ENCODE data around the gene TAB2. TPM values are rescaled to one million over a fixed set of nuclear protein-coding genes. Genes with fewer than 3 reads are reported as not detected.

TAB2 gene
- total RNA-seq, 6 experiments from 2014 or later: 37.8 to 50.6 (median 44.5) TPM

GRCh38 chr6:149409617-149410016, 92.1 kb downstream of the TAB2 start:
- Mint-ChIP-seq H3K27me3 (ENCODE audit: insufficient read depth) (no peaks in the 10 kb centered on the region; the same call in 1 of the 2 replicates), H3K4me1 (ENCODE audit: low read depth) (peaks cover 10% of the 10 kb centered on the region; the same call in 1 of the 2 replicates)
- TF ChIP-seq CTCF (IDR thresholded peaks at IDR 0.05): no peak

GRCh38 chr6:149410557-149410956, 93.0 kb downstream of the TAB2 start:
- H3K4me3 Mint-ChIP-seq: no peak overlapping the region
- H3K27me3 Mint-ChIP-seq (ENCODE audit: insufficient read depth): no peaks in the 10 kb centered on the region
- no peaks in the 10 kb centered on the region for H3K9me3 Mint-ChIP-seq
- DNase-seq: no peak
- TF ChIP-seq CTCF (IDR thresholded peaks at IDR 0.05): no peak
- peaks cover 6% of the 10 kb centered on the region; the same call in 1 of the 2 replicates for H3K4me1 Mint-ChIP-seq (ENCODE audit: low read depth)
- peaks cover 34% of the 10 kb centered on the region for H3K36me3 Mint-ChIP-seq (ENCODE audit: low read depth)
- H3K27ac Mint-ChIP-seq: no peak overlapping the region

More at GRCh38 chr6:149409617-149410016, 92.1 kb downstream of the TAB2 start:
- Mint-ChIP-seq H3K27ac (no peak overlapping the region), H3K4me3 (no peak overlapping the region), H3K9me3 (no peaks in the 10 kb centered on the region), H3K36me3 (ENCODE audit: low read depth) (peaks cover 35% of the 10 kb centered on the region)
- no peak for DNase-seq

GRCh38 chr6:149414009-149414408, 96.5 kb downstream of the TAB2 start:
- H3K27me3 Mint-ChIP-seq (ENCODE audit: insufficient read depth): no peaks in the 10 kb centered on the region
- H3K9me3 Mint-ChIP-seq: no peaks in the 10 kb centered on the region
- H3K36me3 Mint-ChIP-seq (ENCODE audit: low read depth): peaks cover 34% of the 10 kb centered on the region
- TF ChIP-seq CTCF (IDR thresholded peaks at IDR 0.05): no peak
- H3K27ac Mint-ChIP-seq: no peak overlapping the region
- no peak for DNase-seq
- H3K4me1 Mint-ChIP-seq (ENCODE audit: low read depth): no peaks in the 10 kb centered on the region
- no peak overlapping the region for H3K4me3 Mint-ChIP-seq

- H3K4me1 Mint-ChIP-seq (ENCODE audit: low read depth): no peaks in the 10 kb centered on the region
- H3K27ac Mint-ChIP-seq: no peak overlapping the region
- no peak overlapping the region for H3K4me3 Mint-ChIP-seq
- no peak for TF ChIP-seq CTCF (IDR thresholded peaks at IDR 0.05)
- DNase-seq: no peak
- H3K27me3 Mint-ChIP-seq (ENCODE audit: insufficient read depth): no peaks in the 10 kb centered on the region
- peaks cover 34% of the 10 kb centered on the region for H3K36me3 Mint-ChIP-seq (ENCODE audit: low read depth)
- no peaks in the 10 kb centered on the region for H3K9me3 Mint-ChIP-seq
Observed at GRCh38 chr6:149414821-149415220, 97.3 kb downstream of the TAB2 start.

- Mint-ChIP-seq H3K4me3 (no peak overlapping the region), H3K27me3 (ENCODE audit: insufficient read depth) (peaks cover 2% of the 10 kb centered on the region; the same call in 1 of the 2 replicates), H3K4me1 (ENCODE audit: low read depth) (peaks cover 13% of the 10 kb centered on the region), H3K9me3 (no peaks in the 10 kb centered on the region), H3K36me3 (ENCODE audit: low read depth) (peaks cover 9% of the 10 kb centered on the region), H3K27ac (no peak overlapping the region)
- DNase-seq: no peak
- no peak for TF ChIP-seq CTCF (IDR thresholded peaks at IDR 0.05)
Observed at GRCh38 chr6:149419696-149420404, 102.3 kb downstream of the TAB2 start.
